A673 (cell line): Measurements from ENCODE around the gene DHRSX.

Source experiments
- EZH2 ChIP-seq: fragments of 200-600 bp; sonication (generic); IDR thresholded peaks from 2 replicates; pipeline ENCODE4 v1.6.1; 2017; ENCODE audit warnings: borderline replicate concordance, low read depth, mild to moderate bottlenecking, mixed read lengths, antibody characterized with exemption, low read length; ENCODE audit not compliant: poor library complexity, severe bottlenecking
- TF ChIP-seq, protein P1 (sequence below): fragments of 300-800, 200-600 bp; sonication (generic); conservative IDR thresholded peaks from 2 replicates; pipeline ENCODE4 v1.5.1; 2017; ENCODE audit warnings: low read depth, mild to moderate bottlenecking, antibody characterized with exemption, low read length, moderate library complexity, mixed read lengths

DNA sequence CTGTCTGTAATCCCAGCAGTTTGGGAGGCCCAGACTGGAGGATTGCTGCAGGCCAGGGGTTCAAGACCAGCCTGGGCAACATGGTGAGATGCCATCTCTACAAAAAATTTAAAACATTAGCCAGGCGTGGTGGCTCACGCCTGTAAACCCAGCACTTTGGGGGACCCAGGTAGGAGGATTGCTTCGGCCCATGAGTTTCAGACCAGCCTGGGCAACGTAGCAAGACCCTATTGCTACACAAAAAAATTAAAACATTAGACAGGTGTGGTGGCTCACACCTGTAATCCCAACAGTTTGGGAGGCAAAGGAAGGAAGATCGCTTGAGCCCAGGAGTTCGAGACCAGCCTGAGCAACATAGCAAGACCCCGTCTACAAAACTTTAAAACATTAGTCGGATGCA lies 1.3 kb downstream of the DHRSX start:
- TF ChIP-seq, protein P1, sequence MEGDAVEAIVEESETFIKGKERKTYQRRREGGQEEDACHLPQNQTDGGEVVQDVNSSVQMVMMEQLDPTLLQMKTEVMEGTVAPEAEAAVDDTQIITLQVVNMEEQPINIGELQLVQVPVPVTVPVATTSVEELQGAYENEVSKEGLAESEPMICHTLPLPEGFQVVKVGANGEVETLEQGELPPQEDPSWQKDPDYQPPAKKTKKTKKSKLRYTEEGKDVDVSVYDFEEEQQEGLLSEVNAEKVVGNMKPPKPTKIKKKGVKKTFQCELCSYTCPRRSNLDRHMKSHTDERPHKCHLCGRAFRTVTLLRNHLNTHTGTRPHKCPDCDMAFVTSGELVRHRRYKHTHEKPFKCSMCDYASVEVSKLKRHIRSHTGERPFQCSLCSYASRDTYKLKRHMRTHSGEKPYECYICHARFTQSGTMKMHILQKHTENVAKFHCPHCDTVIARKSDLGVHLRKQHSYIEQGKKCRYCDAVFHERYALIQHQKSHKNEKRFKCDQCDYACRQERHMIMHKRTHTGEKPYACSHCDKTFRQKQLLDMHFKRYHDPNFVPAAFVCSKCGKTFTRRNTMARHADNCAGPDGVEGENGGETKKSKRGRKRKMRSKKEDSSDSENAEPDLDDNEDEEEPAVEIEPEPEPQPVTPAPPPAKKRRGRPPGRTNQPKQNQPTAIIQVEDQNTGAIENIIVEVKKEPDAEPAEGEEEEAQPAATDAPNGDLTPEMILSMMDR: no peak
- TF ChIP-seq EZH2: no peak
